Erythroblast (primary cell): ENCODE measurements around the gene ZDHHC11.

Experiments
- GATA1 ChIP-seq: IDR thresholded peaks from 2 replicates; pipeline ENCODE4 v1.6.1; 2011; ENCODE audit warnings: low read depth, mild to moderate bottlenecking, control low read depth, low read length, moderate library complexity
- POLR2A ChIP-seq: IDR thresholded peaks from 2 replicates; pipeline ENCODE4 v1.6.1; 2011; ENCODE audit warnings: mild to moderate bottlenecking, low read length

- no peak for TF ChIP-seq POLR2A
- no peak for TF ChIP-seq GATA1
Observed at GRCh38 chr5:763998-764781, 86.6 kb downstream of the ZDHHC11 start.
